ENCODE data around the gene HEATR5B.
A peak's percentile ranks its signal among the peaks of the same experiment; 100 is the strongest.

HEATR5B gene

GRCh38 chr2:37090019-37090477 is 5.9 kb upstream of the HEATR5B start:
- Histone ChIP-seq H3K36me3 (ENCODE audit: control insufficient read depth, low read length) (peaks cover 52% of the 10 kb centered on the region), H3K4me3 (ENCODE audit: low read length) (peak overlapping the region; percentile 39), H3F3A (ENCODE audit: control insufficient read depth, insufficient read depth) (peaks cover 19% of the 10 kb centered on the region), H3K79me2 (ENCODE audit: control insufficient read depth, low read length) (peaks cover 11% of the 10 kb centered on the region), H3K27ac (ENCODE audit: low read depth, low read length) (peak overlapping the region; percentile 55), H3K4me1 (ENCODE audit: control insufficient read depth, low read length) (peaks cover 37% of the 10 kb centered on the region), H3K9me3 (ENCODE audit: control insufficient read depth, insufficient read depth, low read length) (no peaks in the 10 kb centered on the region), H3K9me2 (replicated peaks; ENCODE audit: control insufficient read depth, low read length) (no peaks in the 10 kb centered on the region), H3K4me2 (ENCODE audit: low read length) (peak overlapping the region; percentile 55), H4K20me1 (ENCODE audit: control insufficient read depth, insufficient read depth, low read depth, low read length) (no peaks in the 10 kb centered on the region), H3K27me3 (ENCODE audit: control insufficient read depth, low read length) (no peaks in the 10 kb centered on the region)
- no peak for TF ChIP-seq EZH2phosphoT487 (IDR thresholded peaks at IDR 0.05; ENCODE audit: borderline replicate concordance, low read length)
- TF ChIP-seq, protein P1, sequence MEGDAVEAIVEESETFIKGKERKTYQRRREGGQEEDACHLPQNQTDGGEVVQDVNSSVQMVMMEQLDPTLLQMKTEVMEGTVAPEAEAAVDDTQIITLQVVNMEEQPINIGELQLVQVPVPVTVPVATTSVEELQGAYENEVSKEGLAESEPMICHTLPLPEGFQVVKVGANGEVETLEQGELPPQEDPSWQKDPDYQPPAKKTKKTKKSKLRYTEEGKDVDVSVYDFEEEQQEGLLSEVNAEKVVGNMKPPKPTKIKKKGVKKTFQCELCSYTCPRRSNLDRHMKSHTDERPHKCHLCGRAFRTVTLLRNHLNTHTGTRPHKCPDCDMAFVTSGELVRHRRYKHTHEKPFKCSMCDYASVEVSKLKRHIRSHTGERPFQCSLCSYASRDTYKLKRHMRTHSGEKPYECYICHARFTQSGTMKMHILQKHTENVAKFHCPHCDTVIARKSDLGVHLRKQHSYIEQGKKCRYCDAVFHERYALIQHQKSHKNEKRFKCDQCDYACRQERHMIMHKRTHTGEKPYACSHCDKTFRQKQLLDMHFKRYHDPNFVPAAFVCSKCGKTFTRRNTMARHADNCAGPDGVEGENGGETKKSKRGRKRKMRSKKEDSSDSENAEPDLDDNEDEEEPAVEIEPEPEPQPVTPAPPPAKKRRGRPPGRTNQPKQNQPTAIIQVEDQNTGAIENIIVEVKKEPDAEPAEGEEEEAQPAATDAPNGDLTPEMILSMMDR (IDR thresholded peaks at IDR 0.05; ENCODE audit: low read depth, low read length, poor library complexity, severe bottlenecking): no peak

GRCh38 chr2:37085731-37086147 is 1.6 kb upstream of the HEATR5B start:
- no peak overlapping the region for H3K27ac ChIP-seq (ENCODE audit: low read depth, low read length)

GRCh38 chr2:37084797-37085196 is 625 bp upstream of the HEATR5B start:
- Histone ChIP-seq H3K27ac (ENCODE audit: low read depth, low read length) (no peak overlapping the region), H3F3A (ENCODE audit: control insufficient read depth, insufficient read depth) (peaks cover 12% of the 10 kb centered on the region), H3K4me3 (ENCODE audit: low read length) (peak overlapping the region; percentile 85), H4K20me1 (ENCODE audit: control insufficient read depth, insufficient read depth, low read depth, low read length) (no peaks in the 10 kb centered on the region), H3K4me2 (ENCODE audit: low read length) (peak overlapping the region; percentile 71), H3K9me3 (ENCODE audit: control insufficient read depth, insufficient read depth, low read length) (no peaks in the 10 kb centered on the region), H3K4me1 (ENCODE audit: control insufficient read depth, low read length) (peaks cover 45% of the 10 kb centered on the region), H3K79me2 (ENCODE audit: control insufficient read depth, low read length) (peaks cover 39% of the 10 kb centered on the region), H3K27me3 (ENCODE audit: control insufficient read depth, low read length) (no peaks in the 10 kb centered on the region), H3K9me2 (replicated peaks; ENCODE audit: control insufficient read depth, low read length) (no peaks in the 10 kb centered on the region), H3K36me3 (ENCODE audit: control insufficient read depth, low read length) (peaks cover 23% of the 10 kb centered on the region)
- no peak for TF ChIP-seq EZH2phosphoT487 (IDR thresholded peaks at IDR 0.05; ENCODE audit: borderline replicate concordance, low read length)
- TF ChIP-seq, protein P1 (IDR thresholded peaks at IDR 0.05; ENCODE audit: low read depth, low read length, poor library complexity, severe bottlenecking): no peak

More at GRCh38 chr2:37085731-37086147, 1.6 kb upstream of the HEATR5B start:
- Histone ChIP-seq H3K4me1 (ENCODE audit: control insufficient read depth, low read length) (peaks cover 46% of the 10 kb centered on the region), H3K27me3 (ENCODE audit: control insufficient read depth, low read length) (no peaks in the 10 kb centered on the region), H3K9me3 (ENCODE audit: control insufficient read depth, insufficient read depth, low read length) (no peaks in the 10 kb centered on the region), H3F3A (ENCODE audit: control insufficient read depth, insufficient read depth) (peaks cover 19% of the 10 kb centered on the region), H4K20me1 (ENCODE audit: control insufficient read depth, insufficient read depth, low read depth, low read length) (no peaks in the 10 kb centered on the region), H3K4me2 (ENCODE audit: low read length) (peak overlapping the region; percentile 71), H3K4me3 (ENCODE audit: low read length) (peak overlapping the region; percentile 85), H3K9me2 (replicated peaks; ENCODE audit: control insufficient read depth, low read length) (no peaks in the 10 kb centered on the region), H3K79me2 (ENCODE audit: control insufficient read depth, low read length) (peaks cover 36% of the 10 kb centered on the region), H3K36me3 (ENCODE audit: control insufficient read depth, low read length) (peaks cover 26% of the 10 kb centered on the region)
- TF ChIP-seq EZH2phosphoT487 (IDR thresholded peaks at IDR 0.05; ENCODE audit: borderline replicate concordance, low read length): no peak
- TF ChIP-seq, protein P1 (IDR thresholded peaks at IDR 0.05; ENCODE audit: low read depth, low read length, poor library complexity, severe bottlenecking): no peak
